Neural crest cell (in vitro differentiated cells): ENCODE measurements around the gene HBA1. TPM values are rescaled to one million over a fixed set of nuclear protein-coding genes. Genes with fewer than 3 reads are reported as not detected.

Experiments
- DNase-seq: peaks from one replicate; pipeline ENCODE4 v3.0.0; 2021; ENCODE audit warnings: low read depth, mixed read lengths, low spot score
- H3K27ac Mint-ChIP-seq: one replicate; pipeline ENCODE4 v1.8.0; 2021; ENCODE audit warnings: mild to moderate bottlenecking, mixed read lengths; ENCODE audit not compliant: unreplicated experiment
- H3K27me3 Mint-ChIP-seq: 2 replicates; pipeline ENCODE4 v1.8.0; 2021; ENCODE audit warnings: low read depth, mild to moderate bottlenecking, mixed read lengths
- H3K36me3 Mint-ChIP-seq: 2 replicates; pipeline ENCODE4 v1.8.0; 2021; ENCODE audit warnings: low read depth, mild to moderate bottlenecking, mixed read lengths
- H3K4me1 Mint-ChIP-seq: 2 replicates; pipeline ENCODE4 v1.8.0; 2021; ENCODE audit warnings: mixed read lengths
- H3K4me3 Mint-ChIP-seq: one replicate; pipeline ENCODE4 v1.8.0; 2021; ENCODE audit warnings: mild to moderate bottlenecking, mixed read lengths
- H3K9me3 Mint-ChIP-seq: 2 replicates; pipeline ENCODE4 v1.8.0; 2021; ENCODE audit warnings: mixed read lengths
- CTCF ChIP-seq: fragments of 200-600 bp; sonication (generic); conservative IDR thresholded peaks from 2 replicates; pipeline ENCODE4 v1.5.0; 2021; ENCODE audit warnings: antibody characterized with exemption, mild to moderate bottlenecking
- total RNA-seq: library from RNA; stranded (reverse); gene quantifications from 2 replicates; pipeline ENCODE4 v1.2.1, GENCODE V29; 2021

The HBA1 gene
- total RNA-seq, 1 donor from 2014 or later, result not detected

- Mint-ChIP-seq H3K27ac (no peak overlapping the region), H3K4me3 (peak overlapping the region; percentile 65)
Observed at GRCh38 chr16:140175-140857, 36.2 kb upstream of the HBA1 start.

GRCh38 chr16:142405-142967, 34.0 kb upstream of the HBA1 start:
- peak overlapping the region; percentile 35 for H3K27ac Mint-ChIP-seq
- H3K4me1 Mint-ChIP-seq, result peaks cover 5% of the 10 kb centered on the region
- peak overlapping the region; percentile 59 for H3K4me3 Mint-ChIP-seq
- TF ChIP-seq CTCF, result no peak
- H3K27me3 Mint-ChIP-seq, result peaks cover 8% of the 10 kb centered on the region
- no peaks in the 10 kb centered on the region for H3K36me3 Mint-ChIP-seq
- no peaks in the 10 kb centered on the region for H3K9me3 Mint-ChIP-seq
- DNase-seq, result no peak

More at GRCh38 chr16:140175-140857, 36.2 kb upstream of the HBA1 start:
- H3K9me3 Mint-ChIP-seq, result no peaks in the 10 kb centered on the region
- DNase-seq, result no peak
- H3K27me3 Mint-ChIP-seq, result peaks cover 8% of the 10 kb centered on the region
- no peaks in the 10 kb centered on the region for H3K36me3 Mint-ChIP-seq
- peaks cover 9% of the 10 kb centered on the region for H3K4me1 Mint-ChIP-seq
- no peak for TF ChIP-seq CTCF

- Mint-ChIP-seq H3K36me3 (no peaks in the 10 kb centered on the region), H3K9me3 (no peaks in the 10 kb centered on the region), H3K4me3 (no peak overlapping the region), H3K4me1 (peaks cover 5% of the 10 kb centered on the region), H3K27me3 (peaks cover 8% of the 10 kb centered on the region), H3K27ac (no peak overlapping the region)
- DNase-seq, result no peak
- no peak for TF ChIP-seq CTCF
Observed at GRCh38 chr16:143047-143446, 33.4 kb upstream of the HBA1 start.

GRCh38 chr16:143456-143855, 33.0 kb upstream of the HBA1 start:
- no peak overlapping the region for H3K4me3 Mint-ChIP-seq
- DNase-seq, result no peak
- H3K27ac Mint-ChIP-seq, result no peak overlapping the region
- H3K9me3 Mint-ChIP-seq, result no peaks in the 10 kb centered on the region
- peaks cover 5% of the 10 kb centered on the region for H3K4me1 Mint-ChIP-seq
- no peak for TF ChIP-seq CTCF
- no peaks in the 10 kb centered on the region for H3K36me3 Mint-ChIP-seq
- peaks cover 12% of the 10 kb centered on the region for H3K27me3 Mint-ChIP-seq

GRCh38 chr16:144797-145252, 31.7 kb upstream of the HBA1 start:
- Mint-ChIP-seq H3K27ac (no peak overlapping the region), H3K36me3 (no peaks in the 10 kb centered on the region), H3K9me3 (no peaks in the 10 kb centered on the region), H3K4me3 (no peak overlapping the region), H3K4me1 (no peaks in the 10 kb centered on the region), H3K27me3 (peaks cover 25% of the 10 kb centered on the region)
- no peak for TF ChIP-seq CTCF
- no peak for DNase-seq
